GM04504 (cell line): ENCODE results near the gene C1orf21.

Source experiments
- DNase-seq: peaks from one replicate; pipeline ENCODE4 v3.0.0-alpha.2; 2012; ENCODE audit warnings: low read depth

Gene C1orf21

DNA sequence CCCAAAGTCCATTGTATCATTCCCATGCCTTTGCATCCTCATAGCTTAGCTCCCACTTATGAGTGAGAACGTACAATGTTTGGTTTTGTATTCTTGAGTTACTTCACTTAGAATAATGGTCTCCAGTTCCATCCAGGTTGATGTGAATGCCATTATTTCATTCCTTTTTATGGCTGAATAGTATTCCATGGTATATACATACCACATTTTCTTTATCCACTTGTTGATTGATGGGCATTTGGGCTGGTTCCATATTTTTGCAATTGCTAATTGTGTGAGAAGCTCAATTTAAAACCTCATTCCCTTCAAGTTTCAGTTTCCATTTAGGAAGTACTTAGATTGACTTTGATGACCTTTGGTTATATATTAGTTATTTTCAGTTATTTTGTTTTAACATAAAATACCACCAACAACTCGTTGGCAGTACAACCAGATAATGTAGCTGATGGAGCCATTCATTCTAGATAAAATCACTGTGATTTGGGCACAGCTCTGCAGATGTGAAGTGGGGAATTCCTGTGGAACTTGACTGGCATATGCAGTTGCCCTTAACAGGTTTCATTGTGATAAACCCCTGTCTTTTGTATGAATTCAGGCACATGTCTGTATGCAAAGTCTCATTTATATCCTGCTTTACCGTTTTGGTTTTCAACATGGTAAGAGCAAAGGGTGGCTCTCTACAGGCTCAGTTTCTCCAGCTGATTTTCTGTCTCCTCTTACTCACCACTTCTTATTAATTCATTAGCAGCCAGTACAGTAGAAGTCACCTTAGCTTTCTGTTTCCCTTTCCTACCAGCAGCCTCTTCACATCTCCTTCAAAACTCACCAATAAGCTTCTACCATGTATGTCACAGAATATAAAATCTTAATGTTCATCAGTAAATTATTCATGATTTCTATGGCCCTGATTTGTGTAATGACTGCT, 170.9 kb downstream of the C1orf21 start:
- DNase-seq: no peak

DNA sequence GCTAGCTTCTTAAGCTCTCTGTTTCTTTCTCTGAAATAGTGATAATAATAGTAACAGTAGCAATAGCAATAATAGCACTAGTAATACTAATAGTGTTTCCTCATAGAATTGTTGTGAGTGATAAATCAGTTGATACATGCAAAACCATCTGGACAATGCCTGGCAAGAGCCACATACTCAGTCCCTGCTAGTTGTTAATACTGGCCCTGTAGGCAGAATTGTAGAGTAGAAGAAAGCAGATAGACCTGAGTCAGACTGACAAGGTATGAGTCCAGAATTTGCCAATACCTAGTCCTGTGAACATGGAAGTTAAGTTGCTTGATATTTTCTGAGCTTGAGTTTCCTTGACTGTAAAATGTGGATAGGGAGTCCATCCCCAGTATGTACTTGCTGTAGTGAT, 171.9 kb downstream of the C1orf21 start:
- no peak for DNase-seq

DNA sequence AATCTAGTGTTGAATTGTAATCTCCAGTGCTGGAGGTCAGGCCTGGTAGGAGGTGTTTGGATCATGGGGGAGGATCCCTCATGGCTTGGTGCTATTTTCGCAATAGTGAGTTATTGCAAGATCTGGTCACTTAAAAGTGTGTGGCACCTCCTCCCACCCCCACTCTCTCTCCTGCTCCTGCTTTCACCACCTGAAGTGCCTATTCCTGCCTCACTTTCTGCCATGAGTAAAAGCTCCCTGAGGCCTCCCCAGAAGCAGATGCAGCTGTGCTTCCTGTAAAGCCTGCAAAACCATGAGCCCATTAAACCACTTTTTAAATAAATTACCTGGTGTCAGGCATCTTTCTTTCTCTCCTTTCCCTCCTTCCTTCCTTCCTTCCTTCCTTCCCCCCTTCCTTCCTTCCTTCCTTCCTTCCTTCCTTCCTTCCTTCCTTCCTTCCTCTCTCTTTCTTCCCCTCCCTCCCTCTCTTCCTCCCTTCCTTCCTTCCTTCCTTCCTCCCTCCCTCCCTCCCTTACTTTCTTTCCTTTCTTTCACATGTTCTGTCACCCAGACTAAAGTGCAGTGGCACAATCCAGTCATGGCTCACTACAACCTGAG, 172.4 kb downstream of the C1orf21 start:
- DNase-seq: no peak

DNA sequence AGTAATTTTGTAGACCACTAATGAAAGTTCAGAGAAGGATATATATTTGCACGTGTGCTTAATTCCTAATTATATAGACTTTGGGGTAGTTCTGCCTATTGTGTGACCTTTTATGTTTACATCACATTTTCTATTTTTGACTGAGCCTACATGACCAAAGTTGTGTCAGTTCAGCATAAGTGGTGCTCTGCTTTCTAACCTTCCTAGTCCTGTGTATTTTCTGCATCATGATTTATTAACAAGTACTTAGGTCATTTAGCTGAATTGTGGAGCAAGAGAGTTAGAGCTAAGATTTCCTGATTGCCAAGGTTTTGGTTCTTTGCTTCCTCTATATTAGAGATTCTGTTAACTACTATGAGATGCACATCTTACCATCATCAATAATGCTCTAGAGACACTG, 176.0 kb downstream of the C1orf21 start:
- no peak for DNase-seq

DNA sequence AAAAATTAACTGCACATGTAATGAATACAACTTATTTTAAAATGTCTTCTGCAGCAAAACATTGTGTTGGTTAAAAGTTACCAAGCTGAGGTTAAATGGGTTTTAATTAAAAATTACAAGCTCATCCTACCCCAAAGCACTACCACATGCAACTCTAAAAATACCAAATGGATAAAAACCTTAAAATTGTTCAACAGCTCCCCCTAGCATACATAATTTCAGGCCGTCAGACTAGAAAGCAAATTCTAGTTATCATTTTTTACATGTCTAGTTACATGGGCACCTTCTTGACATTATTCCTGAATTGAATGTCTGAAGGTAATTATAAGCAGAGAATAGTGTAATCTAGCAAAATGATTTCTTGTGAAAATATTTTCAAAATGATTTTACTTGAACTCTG, 176.5 kb downstream of the C1orf21 start:
- DNase-seq: peak; percentile 18

DNA sequence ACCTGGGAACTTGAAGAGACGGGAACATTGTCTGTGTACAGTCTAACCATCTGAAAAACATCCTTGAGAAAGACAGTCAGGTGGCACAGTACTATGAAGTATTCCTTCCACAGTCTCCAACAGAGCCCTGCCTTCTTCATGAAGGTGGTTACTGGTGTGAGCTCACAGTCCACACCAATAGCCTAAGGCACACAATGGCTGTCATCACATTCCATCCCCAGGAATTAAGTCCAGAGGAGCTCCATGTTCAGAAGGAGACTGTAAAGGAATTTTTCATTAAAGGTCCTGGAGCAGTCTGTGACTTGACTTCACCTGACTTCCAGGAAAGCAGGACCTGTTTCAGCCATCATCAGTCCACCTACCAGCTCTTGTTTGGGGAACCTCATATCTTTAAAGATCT, 180.2 kb downstream of the C1orf21 start:
- no peak for DNase-seq

DNA sequence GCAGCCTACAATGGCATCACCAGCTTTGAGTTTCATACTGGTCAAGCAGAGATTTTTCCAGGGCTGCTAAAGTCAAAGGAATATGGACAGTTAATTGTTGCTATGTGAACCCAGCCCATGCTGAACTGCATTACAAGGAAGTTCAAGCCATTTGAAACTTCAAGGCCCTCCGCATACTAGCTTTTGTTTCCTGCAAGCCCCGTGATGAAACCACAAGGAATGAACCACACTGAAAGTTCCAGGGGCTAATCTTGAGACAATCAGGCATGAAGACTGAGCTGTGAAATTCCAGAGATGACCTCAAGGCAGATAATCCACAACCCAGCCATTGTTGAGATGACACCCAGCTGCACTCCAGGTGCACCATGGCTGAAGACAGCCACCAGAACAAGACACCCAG, 180.8 kb downstream of the C1orf21 start:
- peak; percentile 13 for DNase-seq

DNA sequence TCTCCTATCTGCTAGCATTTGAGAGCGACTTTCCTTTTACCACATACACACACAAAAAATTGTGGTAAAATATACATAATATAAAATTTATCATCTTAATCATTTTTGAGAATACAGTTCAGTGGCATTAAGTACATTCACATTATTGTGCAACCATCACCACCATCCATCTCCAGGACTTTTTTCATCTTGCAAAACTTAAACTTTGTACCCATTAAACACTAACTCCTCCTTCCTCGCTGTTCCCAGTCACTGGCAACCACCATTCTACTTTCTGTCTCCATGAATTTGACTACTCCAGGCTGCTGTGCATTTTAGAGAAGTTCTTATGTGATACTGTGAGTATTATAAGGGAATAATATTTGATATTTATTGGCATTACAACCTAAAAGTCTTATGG, 181.3 kb downstream of the C1orf21 start:
- DNase-seq: no peak

DNA sequence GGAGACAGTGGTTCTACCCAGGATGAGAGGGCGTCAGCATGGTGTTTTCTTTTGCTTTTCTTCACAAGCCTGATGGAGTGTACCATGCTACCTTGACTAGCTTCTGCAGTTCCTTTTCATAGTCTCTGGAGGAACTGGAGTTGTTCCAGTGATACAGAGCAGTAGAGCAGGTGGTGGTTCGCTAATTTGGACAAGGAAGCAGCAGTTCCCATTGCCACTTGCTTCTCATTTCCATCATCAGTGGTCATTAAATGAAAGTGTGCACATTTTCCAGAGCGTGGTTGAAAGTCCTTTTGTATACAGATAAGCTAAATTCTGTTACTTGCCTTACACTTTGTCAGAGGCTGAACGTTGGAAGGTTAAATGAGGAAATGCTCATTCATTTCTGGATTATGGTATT, 182.3 kb downstream of the C1orf21 start:
- DNase-seq: no peak

DNA sequence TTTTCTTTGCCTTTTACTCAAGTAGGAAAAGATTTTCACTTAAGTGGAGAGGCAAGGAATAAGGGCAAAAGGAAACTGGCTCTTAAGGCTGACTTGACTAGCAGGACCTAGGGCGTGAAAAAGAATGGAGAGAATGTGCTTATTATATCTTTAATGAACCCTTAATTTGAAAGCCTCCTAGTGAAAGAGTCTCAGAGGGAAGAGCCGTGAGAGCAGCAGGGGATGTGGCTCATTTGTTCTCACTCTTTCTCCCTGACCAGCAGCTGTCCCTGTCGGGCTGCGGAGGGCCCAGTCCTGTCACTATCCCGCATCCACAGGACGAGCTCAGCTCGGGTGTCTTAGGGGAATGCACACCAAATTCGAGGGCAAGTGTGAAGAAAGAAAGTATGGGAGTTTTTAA, 187.8 kb downstream of the C1orf21 start:
- no peak for DNase-seq

DNA sequence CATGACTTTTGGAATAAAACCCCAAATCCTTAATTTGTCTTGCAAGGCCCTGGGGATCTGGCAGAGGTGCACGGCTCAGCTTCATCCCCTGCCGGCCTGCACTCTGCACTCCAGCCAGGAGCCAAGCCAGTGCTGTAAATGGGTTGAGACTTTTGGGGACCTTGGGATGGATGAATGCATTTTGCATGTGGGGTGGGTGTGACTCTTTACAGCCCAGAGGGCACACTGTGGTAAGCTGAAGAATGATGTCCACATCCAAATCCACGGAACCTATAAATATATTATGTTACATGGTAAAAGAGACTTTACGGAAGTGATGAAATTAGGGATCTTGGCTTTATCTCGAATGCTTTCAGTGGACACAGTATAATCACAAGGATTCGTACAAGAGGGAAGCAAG, 190.0 kb downstream of the C1orf21 start:
- no peak for DNase-seq

DNA sequence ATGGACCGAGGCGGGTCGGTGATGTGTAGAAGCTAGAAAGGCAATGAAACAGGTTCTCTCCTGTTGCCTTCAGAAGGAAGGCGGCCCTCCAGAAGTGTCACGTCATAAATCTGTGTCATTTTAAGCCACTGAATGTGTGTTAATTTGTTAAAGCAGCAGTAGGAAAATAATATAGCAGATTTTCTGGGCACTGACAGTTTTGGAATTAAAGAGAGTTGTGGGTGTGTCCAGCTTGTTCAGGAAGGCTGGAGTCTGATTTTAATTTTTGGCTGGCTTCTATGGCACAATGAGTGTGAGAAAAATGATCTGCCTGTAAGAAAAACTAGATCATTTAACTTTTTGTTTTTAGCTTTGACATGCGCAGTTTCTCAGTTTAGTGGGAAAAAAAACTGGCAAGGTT, 190.5 kb downstream of the C1orf21 start:
- no peak for DNase-seq

DNA sequence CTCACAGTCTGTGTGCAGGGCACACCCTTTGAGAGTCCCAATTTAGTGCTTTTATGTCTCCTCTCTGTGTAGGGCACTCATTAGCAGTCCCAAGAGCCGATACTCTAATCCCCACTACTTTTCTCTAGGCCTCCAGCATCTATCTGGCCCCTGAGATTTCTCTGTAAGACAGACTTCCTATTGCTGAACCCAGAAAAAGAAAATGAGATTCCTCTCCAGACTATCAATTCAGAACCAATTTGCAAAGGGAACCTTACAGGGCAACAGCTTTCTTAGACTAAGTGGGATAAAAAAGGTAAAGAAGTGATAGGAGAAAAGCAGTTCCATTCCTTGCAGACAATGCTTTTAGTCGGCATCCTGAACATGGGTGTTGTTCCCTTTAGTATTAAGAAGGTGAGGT, 195.6 kb downstream of the C1orf21 start:
- DNase-seq: no peak

DNA sequence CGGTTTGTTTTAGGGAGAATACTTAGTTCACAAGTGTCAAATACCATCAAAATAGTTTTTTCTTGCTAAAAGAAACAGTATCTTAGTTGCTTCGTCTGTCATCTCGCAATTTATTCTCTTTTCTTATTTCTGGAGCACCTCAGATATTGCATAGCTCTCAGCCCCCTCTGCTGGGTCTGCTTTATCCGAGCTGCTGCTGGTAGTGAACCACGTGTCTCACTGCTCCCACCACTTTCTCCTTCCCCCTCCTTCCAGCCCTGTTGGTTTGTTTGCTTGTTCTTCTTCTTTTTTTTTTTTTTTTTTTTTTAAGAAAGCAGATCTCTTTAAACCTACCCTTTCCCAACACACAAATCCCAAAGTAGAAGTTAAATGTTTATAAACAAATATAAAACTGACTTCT, 197.0 kb downstream of the C1orf21 start:
- DNase-seq: no peak

DNA sequence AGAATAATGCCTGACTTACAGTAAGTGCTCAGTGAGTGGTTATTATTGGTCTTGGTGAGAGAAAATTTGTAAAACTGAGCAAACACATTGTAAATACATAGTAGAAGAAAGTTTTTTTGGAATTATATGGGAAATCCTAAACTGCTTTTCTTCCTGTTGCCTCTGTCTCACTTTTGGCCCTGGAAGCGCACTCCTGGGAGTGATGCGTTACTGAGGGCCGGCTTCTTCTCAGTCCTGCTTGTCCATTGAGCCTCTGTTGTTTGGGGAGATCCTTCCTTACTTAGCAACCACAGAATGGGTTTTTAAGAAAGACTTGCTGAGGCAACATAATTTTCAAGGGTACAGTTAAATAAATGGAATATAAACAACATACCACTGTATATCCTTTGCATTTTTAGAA, 201.9 kb downstream of the C1orf21 start:
- DNase-seq: no peak

DNA sequence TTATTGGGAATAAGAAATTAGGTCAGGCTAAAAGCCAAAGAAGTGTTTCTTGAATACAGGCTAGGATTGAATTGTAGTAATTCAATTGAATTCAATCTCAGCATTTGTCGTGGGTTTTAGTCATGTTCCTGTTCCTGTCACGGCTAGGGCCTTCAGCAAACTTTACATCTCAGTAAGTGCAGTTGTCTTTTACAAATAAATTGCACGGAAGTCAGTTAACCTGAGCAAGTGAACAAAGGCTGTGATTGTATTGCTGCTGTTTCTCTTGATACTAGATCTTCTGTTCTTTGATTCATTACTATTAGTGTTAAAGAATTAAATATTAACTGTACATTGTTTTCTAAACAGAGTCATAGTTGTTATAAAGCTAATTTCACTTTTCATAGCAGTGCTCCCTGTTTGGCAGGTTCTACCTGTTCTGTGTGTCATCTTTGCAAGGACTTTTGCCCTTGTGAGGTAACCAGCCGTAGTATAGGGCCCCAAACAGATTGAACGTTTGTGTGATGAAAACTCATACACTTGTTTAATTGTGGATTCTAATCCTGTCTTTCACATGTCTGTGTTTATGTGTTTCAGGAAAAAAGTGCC, 203.4 kb downstream of the C1orf21 start:
- DNase-seq: no peak

DNA sequence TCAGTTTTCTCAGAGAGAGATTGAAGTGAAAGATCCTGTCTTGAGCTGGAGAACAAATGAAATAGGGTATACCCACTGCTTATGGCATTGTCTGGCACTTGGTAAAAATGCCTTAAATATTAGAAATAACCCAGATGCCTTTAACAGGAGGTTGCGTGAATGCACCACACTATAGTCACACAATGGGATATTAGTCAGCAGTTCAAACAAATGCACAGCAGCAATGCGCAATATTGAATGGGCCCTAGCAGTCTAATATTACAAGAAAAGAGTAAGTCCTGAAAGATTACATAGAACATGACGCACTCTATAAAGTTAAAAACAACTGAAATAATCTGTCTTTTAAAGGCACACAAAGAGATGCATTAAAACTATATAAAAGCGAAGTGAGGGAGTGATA, 206.8 kb downstream of the C1orf21 start:
- no peak for DNase-seq

DNA sequence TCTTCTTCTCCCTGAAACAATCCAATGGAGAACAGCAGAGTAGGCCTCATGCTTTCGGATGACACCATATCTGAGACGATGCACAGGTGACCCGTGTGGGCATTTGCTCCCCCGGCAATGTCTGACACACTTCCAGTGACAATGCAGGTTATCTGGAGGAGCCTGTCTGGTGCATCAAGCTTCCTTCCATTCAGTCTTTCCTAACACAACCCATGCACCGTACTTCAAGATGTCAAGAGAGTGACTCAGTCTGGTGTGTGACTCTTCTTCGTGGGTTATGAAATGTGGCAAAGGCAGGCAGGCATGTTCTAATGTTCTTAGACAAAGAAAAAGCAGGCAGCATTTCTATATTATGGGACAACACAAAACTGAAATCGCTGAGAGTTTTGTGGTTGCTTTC, 208.8 kb downstream of the C1orf21 start:
- DNase-seq: peak; percentile 33

DNA sequence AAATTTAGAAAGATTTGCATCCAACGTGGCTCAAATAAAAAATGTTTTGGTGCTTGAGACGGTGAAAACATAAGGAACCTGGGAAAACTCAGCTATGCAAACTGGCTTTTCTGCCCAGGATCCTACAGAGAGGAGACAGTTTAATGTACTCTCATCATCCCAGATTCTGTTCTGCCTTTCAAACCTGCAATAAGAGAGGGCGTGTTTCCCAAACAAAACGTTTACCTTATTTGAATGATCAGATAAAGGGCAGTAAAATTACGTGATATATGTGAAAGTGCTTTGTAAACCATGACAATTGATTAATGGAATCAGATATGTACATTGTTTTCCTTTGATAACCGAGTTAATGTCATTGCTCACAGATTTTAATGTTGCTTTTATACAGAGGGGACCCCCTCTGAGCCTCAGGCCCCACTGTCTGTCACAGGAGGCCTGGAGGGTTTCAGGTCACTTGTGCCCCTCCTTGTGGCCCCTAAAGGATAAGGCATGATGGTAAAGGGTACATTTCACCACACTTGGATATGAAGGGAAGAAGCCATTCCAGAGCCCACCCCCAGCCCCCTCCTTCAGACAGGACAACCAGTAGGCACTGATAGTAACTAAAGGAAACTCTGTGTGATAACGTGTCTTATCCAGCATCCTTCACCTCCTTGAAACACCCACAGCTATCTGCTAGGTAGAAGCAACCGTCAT, 210.3 kb downstream of the C1orf21 start:
- DNase-seq: no peak

DNA sequence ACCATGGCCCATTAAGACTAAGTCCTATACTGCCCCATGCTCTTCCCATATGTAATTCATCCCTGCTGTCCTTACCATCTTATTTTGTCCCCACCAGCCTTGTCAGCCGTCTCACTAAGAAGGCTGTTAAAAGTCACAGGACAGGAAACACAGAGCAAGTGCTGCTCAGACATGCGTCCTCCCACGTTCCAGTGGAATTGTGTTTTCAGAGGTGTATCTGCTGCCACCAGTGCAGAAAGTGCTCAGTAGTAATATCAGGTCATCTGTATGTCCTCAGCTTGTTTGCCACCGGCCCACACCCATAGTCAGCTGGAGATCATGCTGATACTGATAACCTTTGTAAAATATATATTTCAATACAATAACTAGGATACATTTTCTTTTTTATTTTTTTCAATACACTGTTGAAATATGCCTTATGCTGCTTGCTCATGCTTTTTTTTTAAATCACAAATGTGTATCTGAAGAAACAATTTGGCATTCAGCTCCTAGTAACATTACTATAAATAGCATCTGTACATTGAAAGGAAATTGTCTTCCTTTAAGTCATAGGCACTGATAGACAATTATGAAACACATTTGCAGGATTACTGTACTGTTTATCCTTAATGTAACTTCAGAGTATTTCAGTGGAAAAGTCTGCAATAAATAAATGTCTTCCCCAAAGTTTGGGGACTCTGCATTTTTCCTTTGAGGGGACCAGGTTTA, 211.0 kb downstream of the C1orf21 start:
- DNase-seq: no peak

DNA sequence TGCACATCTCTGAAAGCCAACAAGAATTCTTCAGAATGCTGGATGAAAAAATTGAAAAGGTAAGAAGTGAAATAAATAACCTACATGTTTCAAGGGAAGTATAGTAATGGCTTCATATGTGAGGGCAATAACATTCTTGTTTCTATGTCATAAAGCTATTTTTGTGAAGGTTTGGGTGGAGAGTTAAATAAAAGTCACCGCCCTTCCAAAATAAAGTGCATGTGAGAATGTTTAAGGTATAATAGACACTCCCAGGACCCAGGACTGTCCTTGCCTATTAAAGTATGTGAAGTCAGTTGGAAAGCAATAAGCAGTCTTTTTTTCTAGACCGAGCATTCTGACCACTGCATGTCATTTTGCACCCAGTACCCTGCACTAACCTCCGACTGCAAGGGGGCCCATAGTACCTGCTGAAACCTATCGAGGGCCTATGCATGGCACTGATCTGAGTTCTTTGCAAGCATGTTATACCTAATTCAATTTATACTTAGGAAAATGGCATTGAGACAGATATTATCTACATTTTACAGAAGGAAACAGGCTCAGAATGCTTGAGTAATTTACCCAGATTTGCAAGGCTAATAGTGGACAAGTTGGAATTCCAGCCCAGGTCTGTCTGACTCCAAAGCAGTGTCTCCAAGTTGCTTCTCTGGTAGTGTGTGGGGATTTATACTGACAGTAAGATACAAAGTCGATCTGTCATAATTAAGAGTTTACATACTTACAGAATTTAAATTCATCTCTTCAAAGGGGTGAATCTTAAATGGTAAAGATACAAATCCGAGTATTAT, 211.8 kb downstream of the C1orf21 start:
- no peak for DNase-seq
